ENCODE results near the gene ISCA2.

The ISCA2 gene

GRCh38 chr14:74475678-74476077, 17.9 kb upstream of the ISCA2 start:
- CTCF ChIA-PET, result interaction anchor here (0.7 kb wide), 1 partner anchor 16 kb away, joined by 4 read pairs; no protein-coding TSS in a partner anchor
- peaks cover 4 to 49% of the 10 kb centered on the region in 2 experiments; a peak in 1 of 3 replicates for H3K36me3 ChIP-seq (ENCODE audit: control insufficient read depth in 2 of 2, insufficient read depth in 1 of 2, low read length in 2 of 2)

GRCh38 chr14:74476107-74476506, 17.5 kb upstream of the ISCA2 start:
- Histone ChIP-seq H3K36me3 (ENCODE audit: control insufficient read depth in 2 of 2, insufficient read depth in 1 of 2, low read length in 2 of 2) (peaks cover 4 to 53% of the 10 kb centered on the region in 2 experiments; a peak in 1 of 3 replicates), H3K9me3 (ENCODE audit: control insufficient read depth, insufficient read depth, low read depth, low read length) (no peaks in the 10 kb centered on the region), H3K4me1 (ENCODE audit: control insufficient read depth, insufficient read depth, low read length) (no peaks in the 10 kb centered on the region), H3K27ac (ENCODE audit: extremely low read depth, low read depth, low read length) (no peak overlapping the region), H3K4me3 (ENCODE audit: low read depth, low read length) (no peak overlapping the region)
- ChIA-PET CTCF (interaction anchor here (0.7 kb wide), 1 partner anchor 15 kb away, joined by 4 read pairs; no protein-coding TSS in a partner anchor), POLR2A (no interaction called here)
- TF ChIP-seq ZNF112 (tag by site-specific recombination; IDR thresholded peaks at IDR 0.05) (no peak), ZNF121 (tag by site-specific recombination; IDR thresholded peaks at IDR 0.05) (no peak), ZSCAN18 (tag by site-specific recombination; IDR thresholded peaks at IDR 0.05) (no peak), ZNF2 (tag by site-specific recombination; IDR thresholded peaks at IDR 0.05) (no peak), ZNF707 (tag by site-specific recombination; IDR thresholded peaks at IDR 0.05) (no peak), ZNF239 (tag by site-specific recombination; IDR thresholded peaks at IDR 0.05) (no peak), ZNF48 (tag by site-specific recombination; IDR thresholded peaks at IDR 0.05) (no peak), ZNF16 (tag by site-specific recombination; IDR thresholded peaks at IDR 0.05; ENCODE audit: low read depth) (no peak), ZNF266 (tag by site-specific recombination; IDR thresholded peaks at IDR 0.05; ENCODE audit: low read depth) (no peak)

More at GRCh38 chr14:74475678-74476077, 17.9 kb upstream of the ISCA2 start:
- Histone ChIP-seq H3K4me1 (ENCODE audit: control insufficient read depth, insufficient read depth, low read length) (no peaks in the 10 kb centered on the region), H3K9me3 (ENCODE audit: control insufficient read depth, insufficient read depth, low read depth, low read length) (no peaks in the 10 kb centered on the region), H3K4me3 (ENCODE audit: low read depth, low read length) (no peak overlapping the region), H3K27ac (ENCODE audit: extremely low read depth, low read depth, low read length) (no peak overlapping the region)
- TF ChIP-seq ZNF391 (tag by site-specific recombination; IDR thresholded peaks at IDR 0.05; ENCODE audit: borderline replicate concordance, low read depth) (no peak), ZNF211 (tag by site-specific recombination; IDR thresholded peaks at IDR 0.05; ENCODE audit: low read depth) (no peak), KLF1 (tag by site-specific recombination; IDR thresholded peaks at IDR 0.05) (no peak), ZNF623 (tag by site-specific recombination; IDR thresholded peaks at IDR 0.05) (no peak), ZNF677 (tag by site-specific recombination; IDR thresholded peaks at IDR 0.05) (no peak), ZNF626 (tag by site-specific recombination; IDR thresholded peaks at IDR 0.05) (no peak), ZNF24 (tag by site-specific recombination; IDR thresholded peaks at IDR 0.05) (no peak), GFI1B (tag by site-specific recombination; IDR thresholded peaks at IDR 0.05) (no peak), ZNF510 (tag by site-specific recombination; IDR thresholded peaks at IDR 0.05; ENCODE audit: insufficient replicate concordance) (no peak), ZNF747 (tag by site-specific recombination; IDR thresholded peaks at IDR 0.05) (no peak), WT1 (tag by site-specific recombination; IDR thresholded peaks at IDR 0.05) (no peak), ZNF658 (tag by site-specific recombination; IDR thresholded peaks at IDR 0.05) (no peak), ZBTB21 (tag by site-specific recombination; IDR thresholded peaks at IDR 0.05) (no peak), KLF10 (tag by site-specific recombination; IDR thresholded peaks at IDR 0.05) (no peak)
- POLR2A ChIA-PET, result interaction anchor here (0.8 kb wide), 1 partner anchor 17 kb away, joined by 4 read pairs; no protein-coding TSS in a partner anchor

- ChIA-PET CTCF (interaction anchor here (0.7 kb wide), 1 partner anchor 15 kb away, joined by 4 read pairs; no protein-coding TSS in a partner anchor), POLR2A (no interaction called here)
- Histone ChIP-seq H3K36me3 (ENCODE audit: control insufficient read depth in 2 of 2, insufficient read depth in 1 of 2, low read length in 2 of 2) (peaks cover 4 to 58% of the 10 kb centered on the region in 2 experiments; a peak in 1 of 3 replicates), H3K4me1 (ENCODE audit: control insufficient read depth, insufficient read depth, low read length) (no peaks in the 10 kb centered on the region), H3K4me3 (ENCODE audit: low read depth, low read length) (no peak overlapping the region), H3K9me3 (ENCODE audit: control insufficient read depth, insufficient read depth, low read depth, low read length) (no peaks in the 10 kb centered on the region), H3K27ac (ENCODE audit: extremely low read depth, low read depth, low read length) (no peak overlapping the region)
- TF ChIP-seq ZNF670 (tag by site-specific recombination; IDR thresholded peaks at IDR 0.05; ENCODE audit: low read depth) (no peak), ZNF792 (tag by site-specific recombination; IDR thresholded peaks at IDR 0.05) (no peak), ZNF621 (tag by site-specific recombination; IDR thresholded peaks at IDR 0.05) (no peak), ZNF529 (tag by site-specific recombination; IDR thresholded peaks at IDR 0.05; ENCODE audit: insufficient replicate concordance) (no peak), ZNF76 (tag by site-specific recombination; IDR thresholded peaks at IDR 0.05; ENCODE audit: borderline replicate concordance, low read depth) (no peak), KLF7 (tag by site-specific recombination; IDR thresholded peaks at IDR 0.05; ENCODE audit: borderline replicate concordance) (no peak), ZNF580 (tag by site-specific recombination; IDR thresholded peaks at IDR 0.05) (no peak), ZNF624 (tag by site-specific recombination; IDR thresholded peaks at IDR 0.05) (no peak), ZBTB44 (tag by site-specific recombination; IDR thresholded peaks at IDR 0.05) (no peak), ZNF184 (tag by site-specific recombination; IDR thresholded peaks at IDR 0.05) (no peak)
These were observed 17.0 kb upstream of the ISCA2 start for GRCh38 chr14:74476607-74477006.
